ENCODE data around the gene PLOD1.

The PLOD1 gene

GRCh38 chr1:11978301-11978700, 43.8 kb downstream of the PLOD1 start:
- DNase-seq (ENCODE audit: low read depth in 1 of 2, low spot score in 1 of 2) = no peak

- no peak for DNase-seq (ENCODE audit: low read depth in 1 of 2, low spot score in 1 of 2)
Measured at GRCh38 chr1:11979028-11979850, 44.7 kb downstream of the PLOD1 start.

- peak; percentile 82 to 90 for DNase-seq (ENCODE audit: low read depth in 1 of 2, low spot score in 1 of 2)
Measured at GRCh38 chr1:11979851-11980675, 45.5 kb downstream of the PLOD1 start, which contains the start of gene MFN2. Gene MFN2 (plus strand): TSS chr1:11980444. CDS start chr1:11989169, 8,725 bp downstream.

- DNase-seq (ENCODE audit: low read depth in 1 of 2, low spot score in 1 of 2) = no peak
Measured at GRCh38 chr1:11980676-11980972, 46.1 kb downstream of the PLOD1 start.

- no peak for DNase-seq (ENCODE audit: low read depth in 1 of 2, low spot score in 1 of 2)
Measured at GRCh38 chr1:11981378-11982009, 47.0 kb downstream of the PLOD1 start.

- no peak for DNase-seq (ENCODE audit: low read depth in 1 of 2, low spot score in 1 of 2)
Measured at GRCh38 chr1:11982010-11982392, 47.5 kb downstream of the PLOD1 start.

- DNase-seq (ENCODE audit: low read depth in 1 of 2, low spot score in 1 of 2) = no peak
Measured at GRCh38 chr1:11984121-11984520, 49.6 kb downstream of the PLOD1 start.

GRCh38 chr1:11984576-11984975, 50.1 kb downstream of the PLOD1 start:
- DNase-seq (ENCODE audit: low read depth in 1 of 2, low spot score in 1 of 2) = no peak

GRCh38 chr1:11985171-11985570, 50.7 kb downstream of the PLOD1 start:
- DNase-seq (ENCODE audit: low read depth in 1 of 2, low spot score in 1 of 2) = no peak

GRCh38 chr1:11985851-11986250, 51.3 kb downstream of the PLOD1 start:
- DNase-seq (ENCODE audit: low read depth in 1 of 2, low spot score in 1 of 2) = no peak

- no peak for DNase-seq (ENCODE audit: low read depth in 1 of 2, low spot score in 1 of 2)
Measured at GRCh38 chr1:11989669-11990068, 55.2 kb downstream of the PLOD1 start.

- DNase-seq (ENCODE audit: low read depth in 1 of 2, low spot score in 1 of 2) = no peak
Measured at GRCh38 chr1:11990303-11991032, 56.0 kb downstream of the PLOD1 start.

GRCh38 chr1:11991969-11992676, 57.6 kb downstream of the PLOD1 start:
- DNase-seq (ENCODE audit: low read depth in 1 of 2, low spot score in 1 of 2) = no peak

GRCh38 chr1:11997081-11997850, 62.7 kb downstream of the PLOD1 start:
- no peak for DNase-seq (ENCODE audit: low read depth in 1 of 2, low spot score in 1 of 2)

GRCh38 chr1:11998636-11999035, 64.1 kb downstream of the PLOD1 start:
- no peak for DNase-seq (ENCODE audit: low read depth in 1 of 2, low spot score in 1 of 2)

GRCh38 chr1:11999236-11999635, 64.7 kb downstream of the PLOD1 start:
- no peak for DNase-seq (ENCODE audit: low read depth in 1 of 2, low spot score in 1 of 2)

GRCh38 chr1:12001249-12001917, 66.9 kb downstream of the PLOD1 start:
- peak; percentile 15 to 27 for DNase-seq (ENCODE audit: low read depth in 1 of 2, low spot score in 1 of 2)

- no peak for DNase-seq (ENCODE audit: low read depth in 1 of 2, low spot score in 1 of 2)
Measured at GRCh38 chr1:12001996-12002493, 67.5 kb downstream of the PLOD1 start.

- DNase-seq (ENCODE audit: low read depth in 1 of 2, low spot score in 1 of 2) = no peak
Measured at GRCh38 chr1:12003762-12004161, 69.2 kb downstream of the PLOD1 start.

All from activated CD4-positive, alpha-beta T cell treated with anti-CD3 and anti-CD28 coated beads, Interleukin-2, amount 50 U/mL, for 24 hours (primary cell).